Activated B cell treated with CpG ODN at 0.5 μM for 24 hours (primary cell): ENCODE results near the gene MRGPRF. TPM values are rescaled to one million over a fixed set of nuclear protein-coding genes. Genes with fewer than 3 reads are reported as not detected.

Experiments used
- ATAC-seq: fragments of 200-7000 bp; cut with Tn5 transposase; one replicate; pipeline ENCODE4 v1.10.0; 2021; ENCODE audit warnings: low read depth, mild to moderate bottlenecking, moderate library complexity
- CTCF ChIA-PET: fragments of 350-600 bp; sonication (Branson Sonifier 250); formaldehyde crosslinking; loops from one replicate; lab custom pipeline; 2021; ENCODE audit warnings: antibody characterized with exemption; lab: Charles Lee
- POLR2A ChIA-PET: fragments of 350-600 bp; sonication (Branson Sonifier 250); formaldehyde crosslinking; loops from one replicate; lab custom pipeline; 2021; ENCODE audit warnings: antibody characterized with exemption; lab: Charles Lee
- DNase-seq: peaks from one replicate; pipeline ENCODE4 v3.0.0; 2022
- H3K27ac Mint-ChIP-seq: one replicate; pipeline ENCODE4 v1.8.0; 2020; ENCODE audit warnings: mixed read lengths
- H3K27me3 Mint-ChIP-seq: one replicate; pipeline ENCODE4 v1.8.0; 2021; ENCODE audit warnings: mixed read lengths
- H3K36me3 Mint-ChIP-seq: one replicate; pipeline ENCODE4 v1.8.0; 2021; ENCODE audit warnings: low read depth, mixed read lengths
- H3K4me1 Mint-ChIP-seq: one replicate; pipeline ENCODE4 v1.8.0; 2021; ENCODE audit warnings: mixed read lengths
- H3K4me3 Mint-ChIP-seq: one replicate; pipeline ENCODE4 v1.8.0; 2020; ENCODE audit warnings: mild to moderate bottlenecking, mixed read lengths
- H3K9me3 Mint-ChIP-seq: one replicate; pipeline ENCODE4 v1.8.0; 2020; ENCODE audit warnings: mixed read lengths
- intact Hi-C: fragments of 100-400 bp; cut with micrococcal nuclease; formaldehyde crosslinking; loops from one replicate; pipeline ENCODE4 v1.15.1; 2024
- total RNA-seq: library from RNA; stranded (reverse); gene quantifications from 2 replicates; pipeline ENCODE4 v1.2.3, GENCODE V29; 2022
- TF ChIP-seq, protein P1 (sequence below): fragments of 200-600 bp; IDR thresholded peaks from one replicate; pipeline ENCODE4 v1.8.0; 2022; ENCODE audit warnings: antibody characterized with exemption, mild to moderate bottlenecking

Gene MRGPRF
- total RNA-seq, 1 donor from 2014 or later: not detected

DNA sequence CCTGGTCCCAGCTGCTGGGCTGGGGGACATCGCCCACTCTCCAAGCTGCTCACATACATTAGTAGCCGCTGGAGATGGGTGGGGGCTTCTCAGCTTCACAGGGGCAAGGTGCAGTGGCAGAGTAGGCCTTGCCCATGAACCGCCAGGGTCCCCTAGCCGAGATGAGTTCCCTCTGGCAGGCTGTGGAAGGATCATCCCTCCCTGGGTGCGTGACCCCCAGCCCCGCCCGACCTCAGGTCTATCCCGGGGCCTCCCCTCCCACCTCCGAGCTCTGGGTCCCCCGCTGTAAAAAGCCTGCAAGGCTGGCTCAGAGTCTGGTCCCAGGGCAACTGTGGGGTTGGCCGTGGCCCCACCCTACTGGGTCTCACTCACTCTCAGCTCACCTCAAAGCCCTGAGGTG, 20.4 kb upstream of the MRGPRF start:
- ATAC-seq (no peak), DNase-seq (no peak)
- Mint-ChIP-seq H3K36me3 (no peaks in the 10 kb centered on the region), H3K27ac (no peak overlapping the region), H3K27me3 (peaks cover 9% of the 10 kb centered on the region), H3K9me3 (no peaks in the 10 kb centered on the region), H3K4me3 (no peak overlapping the region), H3K4me1 (no peaks in the 10 kb centered on the region)
- ChIA-PET POLR2A (no interaction called here), CTCF (no interaction called here)
- TF ChIP-seq, protein P1, sequence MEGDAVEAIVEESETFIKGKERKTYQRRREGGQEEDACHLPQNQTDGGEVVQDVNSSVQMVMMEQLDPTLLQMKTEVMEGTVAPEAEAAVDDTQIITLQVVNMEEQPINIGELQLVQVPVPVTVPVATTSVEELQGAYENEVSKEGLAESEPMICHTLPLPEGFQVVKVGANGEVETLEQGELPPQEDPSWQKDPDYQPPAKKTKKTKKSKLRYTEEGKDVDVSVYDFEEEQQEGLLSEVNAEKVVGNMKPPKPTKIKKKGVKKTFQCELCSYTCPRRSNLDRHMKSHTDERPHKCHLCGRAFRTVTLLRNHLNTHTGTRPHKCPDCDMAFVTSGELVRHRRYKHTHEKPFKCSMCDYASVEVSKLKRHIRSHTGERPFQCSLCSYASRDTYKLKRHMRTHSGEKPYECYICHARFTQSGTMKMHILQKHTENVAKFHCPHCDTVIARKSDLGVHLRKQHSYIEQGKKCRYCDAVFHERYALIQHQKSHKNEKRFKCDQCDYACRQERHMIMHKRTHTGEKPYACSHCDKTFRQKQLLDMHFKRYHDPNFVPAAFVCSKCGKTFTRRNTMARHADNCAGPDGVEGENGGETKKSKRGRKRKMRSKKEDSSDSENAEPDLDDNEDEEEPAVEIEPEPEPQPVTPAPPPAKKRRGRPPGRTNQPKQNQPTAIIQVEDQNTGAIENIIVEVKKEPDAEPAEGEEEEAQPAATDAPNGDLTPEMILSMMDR: no peak
- intact Hi-C loops: no loop called here

DNA sequence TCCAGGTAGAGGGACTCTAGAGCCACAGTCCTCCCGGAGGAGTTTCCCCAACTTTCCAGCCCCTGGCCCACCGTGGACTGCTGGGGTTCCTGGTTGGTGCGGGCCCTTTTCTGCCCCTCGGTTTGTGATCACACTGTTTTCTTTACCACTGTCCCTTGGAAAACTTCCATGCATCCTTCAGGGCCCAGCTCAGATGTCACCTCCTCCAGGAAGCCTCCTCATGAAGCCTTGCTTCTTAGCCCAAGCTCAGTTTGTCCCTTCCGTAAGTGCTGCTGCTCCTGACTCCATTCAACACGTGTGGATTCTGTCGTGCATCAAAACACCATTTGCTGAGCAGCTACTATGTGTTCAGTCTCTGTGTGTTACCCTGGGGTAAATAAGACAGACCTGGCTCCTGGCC, 19.8 kb upstream of the MRGPRF start:
- no peak for ATAC-seq
- ChIA-PET CTCF (no interaction called here), POLR2A (no interaction called here)
- no peak overlapping the region for H3K27ac Mint-ChIP-seq
- no peaks in the 10 kb centered on the region for H3K9me3 Mint-ChIP-seq
- H3K4me3 Mint-ChIP-seq: no peak overlapping the region
- TF ChIP-seq, protein P1: no peak
- intact Hi-C loops: no loop called here
- H3K36me3 Mint-ChIP-seq: no peaks in the 10 kb centered on the region
- no peaks in the 10 kb centered on the region for H3K4me1 Mint-ChIP-seq
- no peak for DNase-seq
- peaks cover 9% of the 10 kb centered on the region for H3K27me3 Mint-ChIP-seq

DNA sequence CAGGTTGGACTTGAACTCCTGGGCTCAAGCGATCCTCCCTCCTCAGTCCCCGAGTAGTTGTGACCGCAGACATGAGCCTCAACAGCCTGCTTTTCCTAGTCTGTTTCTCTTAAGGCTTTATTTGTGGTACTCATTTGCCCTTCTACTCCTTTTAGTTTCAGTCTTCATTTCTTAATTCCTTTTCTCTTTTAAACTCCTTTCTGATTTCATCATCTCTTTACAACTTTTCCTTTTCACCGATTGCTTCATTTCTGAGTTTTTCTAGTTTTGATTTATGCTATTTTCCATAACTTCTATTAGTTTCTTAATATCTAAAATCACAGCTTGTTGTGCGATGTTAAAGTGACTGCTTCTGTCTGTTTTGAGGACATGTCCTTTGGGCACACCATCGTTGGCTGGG, 17.3 kb upstream of the MRGPRF start:
- no peaks in the 10 kb centered on the region for H3K9me3 Mint-ChIP-seq
- H3K4me3 Mint-ChIP-seq: no peak overlapping the region
- TF ChIP-seq, protein P1: no peak
- no peak overlapping the region for H3K27ac Mint-ChIP-seq
- CTCF ChIA-PET: no interaction called here
- ATAC-seq (no peak), DNase-seq (no peak)
- H3K4me1 Mint-ChIP-seq: no peaks in the 10 kb centered on the region
- peaks cover 4% of the 10 kb centered on the region for H3K27me3 Mint-ChIP-seq
- intact Hi-C loops: no loop called here
- POLR2A ChIA-PET: no interaction called here
- H3K36me3 Mint-ChIP-seq: no peaks in the 10 kb centered on the region

DNA sequence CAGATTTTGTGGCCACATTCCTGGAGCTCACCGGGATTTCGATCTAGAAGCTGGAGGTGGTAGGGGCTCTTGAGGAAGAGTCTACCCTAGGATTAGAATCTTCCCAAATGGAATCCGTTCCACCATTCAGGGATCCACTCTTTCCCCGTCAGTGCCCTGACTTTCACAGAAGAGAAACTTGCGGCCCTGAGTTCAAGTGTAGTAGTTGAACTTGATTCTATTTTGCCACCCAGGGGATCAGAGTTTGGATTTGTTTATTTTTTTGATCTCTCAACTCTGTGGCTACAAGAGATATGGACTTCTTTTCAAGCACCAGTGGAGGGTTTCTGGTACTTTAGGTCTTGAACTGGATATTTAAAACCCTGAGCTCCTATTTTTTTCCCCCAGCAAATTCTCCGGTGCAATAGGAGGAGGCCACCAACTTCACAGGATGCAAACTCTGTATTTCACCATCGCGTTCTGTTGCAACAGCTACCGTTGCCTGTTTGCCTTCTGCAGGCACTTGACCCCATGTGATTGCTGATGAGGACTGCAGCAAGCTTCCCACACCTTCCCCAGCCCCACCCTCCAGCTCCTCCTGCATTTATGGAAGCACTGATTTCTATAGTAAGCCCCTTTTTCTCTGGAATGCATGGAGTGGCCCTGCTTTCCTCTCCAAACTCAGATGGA, 14.8 kb upstream of the MRGPRF start:
- H3K36me3 Mint-ChIP-seq: no peaks in the 10 kb centered on the region
- H3K27ac Mint-ChIP-seq: no peak overlapping the region
- H3K4me3 Mint-ChIP-seq: no peak overlapping the region
- H3K4me1 Mint-ChIP-seq: no peaks in the 10 kb centered on the region
- POLR2A ChIA-PET: no interaction called here
- CTCF ChIA-PET: no interaction called here
- H3K9me3 Mint-ChIP-seq: no peaks in the 10 kb centered on the region
- TF ChIP-seq, protein P1: no peak
- intact Hi-C loops: no loop called here
- ATAC-seq (no peak), DNase-seq (no peak)
- peaks cover 7% of the 10 kb centered on the region for H3K27me3 Mint-ChIP-seq

DNA sequence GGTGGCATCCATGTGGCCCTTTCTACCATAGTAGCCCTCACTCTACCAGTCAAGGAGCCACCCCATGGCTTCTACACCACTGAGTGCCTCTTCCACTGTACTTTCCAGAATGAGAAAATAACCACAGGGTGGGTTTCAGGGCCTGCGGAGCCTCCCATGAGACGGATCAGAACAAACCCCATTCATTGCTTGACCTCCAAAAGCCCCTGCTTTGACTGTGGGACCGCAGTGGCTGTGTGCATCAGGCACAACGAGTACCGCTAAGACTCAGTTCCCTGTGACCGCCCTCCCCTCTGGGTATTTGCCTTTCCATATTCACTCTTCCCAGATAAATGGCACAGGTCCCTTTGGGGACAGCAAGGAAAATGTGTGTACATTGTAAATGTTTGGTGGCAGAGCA, 11.5 kb upstream of the MRGPRF start:
- Mint-ChIP-seq H3K27ac (no peak overlapping the region), H3K27me3 (peaks cover 5% of the 10 kb centered on the region), H3K4me3 (no peak overlapping the region), H3K9me3 (no peaks in the 10 kb centered on the region), H3K36me3 (no peaks in the 10 kb centered on the region), H3K4me1 (no peaks in the 10 kb centered on the region)
- no peak for DNase-seq
- CTCF ChIA-PET: no interaction called here
- intact Hi-C loops: no loop called here
- POLR2A ChIA-PET: interaction anchor here (0.8 kb wide), 1 partner anchor 80 kb away, joined by 4 read pairs; no protein-coding TSS in a partner anchor
- TF ChIP-seq, protein P1: no peak
- no peak for ATAC-seq
